GM12874 (cell line): ENCODE results near the gene MRPL55.

Experiments
- CTCF ChIP-seq: IDR thresholded peaks from 2 replicates; pipeline ENCODE4 v1.5.1; 2011; ENCODE audit warnings: low read depth, mild to moderate bottlenecking, control low read depth, low read length, moderate library complexity; ENCODE audit not compliant: insufficient read depth

MRPL55 gene

DNA sequence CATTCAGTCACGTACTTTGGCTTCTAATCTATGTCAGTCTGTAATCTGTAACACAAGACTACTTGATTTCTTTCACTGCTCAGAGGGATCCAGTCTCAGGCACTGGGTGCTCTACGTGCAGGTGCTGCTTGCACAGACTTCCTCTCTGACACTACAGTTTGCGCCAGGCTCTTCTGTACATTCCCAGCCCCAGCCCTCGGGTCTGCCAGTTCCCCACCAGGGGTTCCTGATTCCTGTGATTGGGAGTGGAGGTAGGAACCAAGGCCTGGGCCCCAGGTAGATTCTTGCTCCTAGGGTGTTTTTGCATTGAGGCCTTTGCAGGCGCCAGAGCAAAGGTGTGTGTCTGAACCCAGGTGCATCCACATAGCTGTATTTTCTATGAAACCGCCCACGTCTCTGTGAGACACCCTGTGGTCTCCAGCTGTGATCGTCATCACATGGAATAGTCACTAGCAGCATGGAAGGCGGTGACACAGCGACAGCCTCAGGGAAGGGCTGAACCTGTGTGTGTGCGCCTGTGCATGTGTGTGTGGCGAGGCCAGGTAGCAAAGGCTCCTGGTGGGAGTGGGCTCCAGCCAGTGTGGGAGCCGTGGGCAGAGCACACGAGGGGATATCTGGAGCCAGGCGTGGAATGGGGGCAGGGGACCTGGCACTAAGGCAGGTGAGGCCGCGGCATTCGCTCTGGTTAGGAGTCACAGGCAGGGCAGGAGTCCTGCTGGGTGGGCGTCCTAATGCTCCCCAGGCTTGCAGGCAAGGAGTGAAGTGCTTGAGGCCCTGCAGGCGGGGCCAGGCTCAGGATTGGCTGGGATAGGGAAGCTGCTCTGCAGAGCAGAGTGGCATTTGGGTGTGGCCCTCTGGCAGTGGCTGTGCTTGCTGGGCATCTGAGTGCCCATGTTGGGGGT, 45.8 kb upstream of the MRPL55 start:
- no peak for TF ChIP-seq CTCF

GRCh38 chr1:228154021-228154669, 45.0 kb upstream of the MRPL55 start:
- no peak for TF ChIP-seq CTCF

DNA sequence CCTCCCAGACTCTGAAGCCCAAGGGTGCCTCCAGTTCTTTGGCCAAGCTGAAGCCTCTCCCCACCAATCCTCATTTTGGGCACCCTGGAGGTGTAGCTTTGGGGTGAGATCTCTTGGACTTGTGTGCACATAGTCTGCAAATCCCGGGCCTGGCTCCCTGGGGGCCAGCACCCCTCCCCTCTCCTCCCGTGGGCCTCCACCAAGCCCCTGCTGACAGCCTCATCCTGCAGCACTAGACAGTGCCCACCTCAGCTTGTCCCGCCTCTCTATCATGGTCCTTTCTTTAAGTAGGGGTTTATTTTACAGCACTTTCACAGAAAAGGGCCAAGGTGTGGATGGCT, 43.8 kb upstream of the MRPL55 start:
- no peak for TF ChIP-seq CTCF

DNA sequence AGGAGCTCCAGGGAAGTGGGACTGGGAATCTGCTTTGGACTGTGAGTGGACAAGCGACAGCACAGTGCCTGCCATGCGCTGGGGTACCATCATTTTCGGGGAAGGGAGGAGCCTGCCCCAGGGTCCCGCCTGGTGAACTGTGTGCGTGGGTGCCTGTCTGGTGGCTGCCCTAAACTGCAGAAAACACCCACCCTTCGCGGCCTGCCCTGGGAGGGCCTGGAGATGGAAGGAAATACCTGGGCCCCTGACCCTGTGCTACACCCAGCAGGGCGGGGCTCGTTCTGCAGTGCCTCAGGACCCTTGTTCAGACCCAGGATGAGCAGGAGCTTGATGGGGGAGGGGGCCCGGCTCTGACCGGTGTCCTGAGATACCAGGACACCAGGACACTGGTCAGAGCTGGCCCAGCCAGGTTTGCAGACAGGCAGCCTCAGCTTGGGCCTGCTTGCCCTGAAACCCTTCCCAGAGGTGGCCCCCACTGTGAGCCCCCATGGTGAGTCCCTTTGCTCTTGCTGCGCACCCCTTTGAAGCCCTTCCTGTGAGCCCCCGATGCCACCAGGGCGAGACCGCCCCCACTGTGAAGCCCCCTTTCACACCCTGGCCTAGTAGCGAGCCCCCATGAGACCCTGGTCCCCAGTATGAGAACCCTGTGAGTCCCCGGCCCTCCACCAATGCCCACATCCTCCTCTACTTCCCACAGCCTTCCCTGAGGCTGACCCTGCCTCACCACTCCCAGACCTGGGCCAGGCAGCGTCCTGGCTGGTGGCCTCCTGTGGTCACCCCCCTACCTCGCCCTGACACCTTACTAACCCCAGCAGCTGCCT, 43.2 kb upstream of the MRPL55 start:
- no peak for TF ChIP-seq CTCF

- no peak for TF ChIP-seq CTCF
Observed at GRCh38 chr1:228151180-228151925, 42.3 kb upstream of the MRPL55 start.

GRCh38 chr1:228150461-228151179, 41.5 kb upstream of the MRPL55 start:
- TF ChIP-seq CTCF: no peak
